GM12874 (cell line): Measurements from ENCODE around the gene SEC61G.

ENCODE experiments used
- CTCF ChIP-seq: IDR thresholded peaks from 2 replicates; pipeline ENCODE4 v1.5.1; 2011; ENCODE audit warnings: low read depth, mild to moderate bottlenecking, control low read depth, low read length, moderate library complexity; ENCODE audit not compliant: insufficient read depth

SEC61G gene

GRCh38 chr7:54722502-54722901 is 36.5 kb downstream of the SEC61G start:
- TF ChIP-seq CTCF = no peak

- no peak for TF ChIP-seq CTCF
Measured at GRCh38 chr7:54722026-54722425, 37.0 kb downstream of the SEC61G start.

- no peak for TF ChIP-seq CTCF
Measured at GRCh38 chr7:54719974-54720373, 39.0 kb downstream of the SEC61G start.

GRCh38 chr7:54719425-54719824 is 39.6 kb downstream of the SEC61G start:
- no peak for TF ChIP-seq CTCF

GRCh38 chr7:54712820-54713219 is 46.2 kb downstream of the SEC61G start:
- no peak for TF ChIP-seq CTCF

- TF ChIP-seq CTCF = no peak
Measured at GRCh38 chr7:54711900-54712595, 47.0 kb downstream of the SEC61G start.

GRCh38 chr7:54709283-54709682 is 49.7 kb downstream of the SEC61G start:
- TF ChIP-seq CTCF = no peak
